ENCODE measurements around the gene ATG2A.

DNA sequence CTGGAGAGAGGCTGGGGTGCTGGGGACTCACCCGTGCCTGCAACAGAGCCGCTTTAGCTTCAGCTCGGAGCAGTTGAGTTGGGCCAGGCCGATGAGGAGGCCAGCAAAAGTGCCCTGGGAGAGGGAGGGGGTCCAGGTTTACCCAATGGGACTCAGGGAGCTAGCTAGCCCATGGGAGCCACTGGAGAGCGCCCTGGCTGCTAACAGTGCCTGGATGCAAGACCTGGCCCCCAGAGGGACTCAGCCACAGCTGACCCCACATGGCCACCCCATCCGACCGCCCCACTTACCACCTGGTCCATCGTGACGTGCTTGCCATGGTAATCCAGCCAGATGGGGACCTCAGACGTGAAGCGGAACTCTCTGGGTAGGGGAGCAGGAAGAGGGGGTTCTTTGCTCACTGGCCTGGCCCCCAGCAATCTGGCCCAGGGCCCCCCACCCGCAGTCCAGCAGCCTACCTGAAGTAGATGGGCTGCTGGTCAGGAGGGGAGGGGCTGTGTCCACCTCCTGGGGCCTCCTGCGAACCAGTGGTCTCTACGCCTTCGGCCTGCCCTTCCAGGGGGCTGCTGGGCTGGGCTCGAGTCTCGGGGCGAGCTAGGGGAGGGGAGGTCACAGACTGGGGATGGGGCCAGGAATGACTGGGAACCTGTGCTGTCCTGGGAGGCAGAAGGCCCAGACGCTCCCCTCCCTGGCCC, 19.5 kb downstream of the ATG2A start:
- TF ChIP-seq, protein P1, sequence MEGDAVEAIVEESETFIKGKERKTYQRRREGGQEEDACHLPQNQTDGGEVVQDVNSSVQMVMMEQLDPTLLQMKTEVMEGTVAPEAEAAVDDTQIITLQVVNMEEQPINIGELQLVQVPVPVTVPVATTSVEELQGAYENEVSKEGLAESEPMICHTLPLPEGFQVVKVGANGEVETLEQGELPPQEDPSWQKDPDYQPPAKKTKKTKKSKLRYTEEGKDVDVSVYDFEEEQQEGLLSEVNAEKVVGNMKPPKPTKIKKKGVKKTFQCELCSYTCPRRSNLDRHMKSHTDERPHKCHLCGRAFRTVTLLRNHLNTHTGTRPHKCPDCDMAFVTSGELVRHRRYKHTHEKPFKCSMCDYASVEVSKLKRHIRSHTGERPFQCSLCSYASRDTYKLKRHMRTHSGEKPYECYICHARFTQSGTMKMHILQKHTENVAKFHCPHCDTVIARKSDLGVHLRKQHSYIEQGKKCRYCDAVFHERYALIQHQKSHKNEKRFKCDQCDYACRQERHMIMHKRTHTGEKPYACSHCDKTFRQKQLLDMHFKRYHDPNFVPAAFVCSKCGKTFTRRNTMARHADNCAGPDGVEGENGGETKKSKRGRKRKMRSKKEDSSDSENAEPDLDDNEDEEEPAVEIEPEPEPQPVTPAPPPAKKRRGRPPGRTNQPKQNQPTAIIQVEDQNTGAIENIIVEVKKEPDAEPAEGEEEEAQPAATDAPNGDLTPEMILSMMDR (IDR thresholded peaks at IDR 0.05; ENCODE audit: low read depth, low read length, poor library complexity, severe bottlenecking): no peak
- TF ChIP-seq EZH2phosphoT487 (IDR thresholded peaks at IDR 0.05; ENCODE audit: borderline replicate concordance, low read length): no peak

All from DOHH2 (cell line).